MM.1S (cell line): ENCODE measurements around the gene GULP1.

ENCODE experiments used
- DNase-seq: peaks from one replicate; pipeline ENCODE4 v3.0.0-alpha.2; 2015
- H2AFZ ChIP-seq: fragments of 300-600 bp; sonication (generic); 2 replicates; pipeline ENCODE4 v1.6.0; 2016; ENCODE audit warnings: antibody characterized with exemption, low read length
- H3F3A ChIP-seq: fragments of 300-600 bp; sonication (generic); 2 replicates; pipeline ENCODE4 v1.6.1; 2016; ENCODE audit warnings: mild to moderate bottlenecking, antibody characterized with exemption, low read length, moderate library complexity, mixed read lengths; ENCODE audit not compliant: insufficient read depth
- H3K27ac ChIP-seq: fragments of 300-600 bp; sonication (generic); 2 replicates; pipeline ENCODE4 v1.5.1; 2016; ENCODE audit warnings: mild to moderate bottlenecking, low read length
- H3K27me3 ChIP-seq: fragments of 300-600 bp; sonication (generic); replicated peaks from 2 replicates; pipeline ENCODE4 v1.6.0; 2016; ENCODE audit warnings: low read length; ENCODE audit not compliant: insufficient read depth
- H3K36me3 ChIP-seq: fragments of 300-600 bp; sonication (generic); replicated peaks from 2 replicates; pipeline ENCODE4 v1.6.1; 2016; ENCODE audit warnings: mild to moderate bottlenecking, low read length, mixed read lengths; ENCODE audit not compliant: insufficient read depth
- H3K4me1 ChIP-seq: fragments of 300-600 bp; sonication (generic); 2 replicates; pipeline ENCODE4 v1.6.1; 2016; ENCODE audit warnings: low read length, mixed read lengths
- H3K4me2 ChIP-seq: fragments of 300-600 bp; sonication (generic); 2 replicates; pipeline ENCODE4 v1.6.0; 2016; ENCODE audit warnings: low read depth, low read length
- H3K4me3 ChIP-seq: fragments of 300-600 bp; sonication (generic); 2 replicates; pipeline ENCODE4 v1.5.1; 2016; ENCODE audit warnings: low read length, mixed read lengths
- H3K79me2 ChIP-seq: fragments of 300-600 bp; sonication (generic); 2 replicates; pipeline ENCODE4 v1.6.1; 2016; ENCODE audit warnings: mixed run types, low read length, mixed read lengths
- H3K9ac ChIP-seq: fragments of 300-600 bp; sonication (generic); 2 replicates; pipeline ENCODE4 v1.6.1; 2016; ENCODE audit warnings: low read length, mixed read lengths
- H3K9me2 ChIP-seq: fragments of 300-600 bp; sonication (generic); replicated peaks from 2 replicates; pipeline ENCODE4 v1.6.1; 2016; ENCODE audit warnings: mild to moderate bottlenecking, low read length, mixed read lengths; ENCODE audit not compliant: insufficient read depth
- H3K9me3 ChIP-seq: fragments of 300-600 bp; sonication (generic); replicated peaks from 2 replicates; pipeline ENCODE4 v1.6.1; 2016; ENCODE audit warnings: mild to moderate bottlenecking, low read length, mixed read lengths; ENCODE audit not compliant: insufficient read depth
- H4K20me1 ChIP-seq: fragments of 300-600 bp; sonication (generic); 2 replicates; pipeline ENCODE4 v1.6.1; 2016; ENCODE audit warnings: mild to moderate bottlenecking, low read length, moderate library complexity, mixed read lengths; ENCODE audit not compliant: insufficient read depth
- EZH2 ChIP-seq: fragments of 300-600 bp; sonication (generic); optimal IDR thresholded peaks from 2 replicates; pipeline ENCODE3; 2017; ENCODE audit warnings: low read depth, mild to moderate bottlenecking, antibody characterized with exemption, low read length, mixed read lengths
- EZH2phosphoT487 ChIP-seq: fragments of 300-600 bp; sonication (generic); IDR thresholded peaks from 2 replicates; pipeline ENCODE4 v1.6.1; 2018; ENCODE audit warnings: antibody characterized with exemption, low read length
- TF ChIP-seq, protein P1 (sequence below): fragments of 300-600 bp; sonication (generic); IDR thresholded peaks from 2 replicates; pipeline ENCODE4 v1.5.1; 2016; ENCODE audit warnings: antibody characterized with exemption, low read length, mixed read lengths

GULP1 gene

DNA sequence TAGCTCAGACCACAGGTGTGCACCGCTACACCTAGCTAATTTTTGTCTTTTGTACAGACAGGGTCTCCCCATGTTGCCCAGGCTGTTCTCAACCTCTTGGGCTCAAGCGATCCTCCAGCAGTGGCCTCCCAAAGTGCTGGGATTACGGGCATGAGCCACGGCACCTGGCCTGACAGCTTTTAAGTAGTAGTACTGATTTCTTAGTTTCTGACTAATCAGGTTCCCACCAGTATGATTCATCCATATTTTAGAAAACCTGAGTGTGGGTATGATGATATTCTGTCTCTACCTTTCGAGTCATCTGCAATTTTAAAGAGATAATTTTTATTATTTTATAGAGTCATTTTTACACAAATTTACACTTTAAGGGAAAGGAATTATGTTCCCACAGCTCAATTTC, 46.4 kb upstream of the GULP1 start:
- Histone ChIP-seq H3K4me2 (no peak overlapping the region), H3K9me3 (no peaks in the 10 kb centered on the region), H3K79me2 (no peaks in the 10 kb centered on the region), H3K27me3 (no peaks in the 10 kb centered on the region), H3K4me3 (no peak overlapping the region), H4K20me1 (no peaks in the 10 kb centered on the region), H3K9me2 (no peaks in the 10 kb centered on the region), H2AFZ (no peak overlapping the region), H3K4me1 (no peaks in the 10 kb centered on the region), H3K9ac (no peak overlapping the region), H3F3A (no peaks in the 10 kb centered on the region), H3K27ac (no peak overlapping the region), H3K36me3 (no peaks in the 10 kb centered on the region)
- no peak for DNase-seq
- TF ChIP-seq EZH2 (no peak), EZH2phosphoT487 (no peak)
- TF ChIP-seq, protein P1, sequence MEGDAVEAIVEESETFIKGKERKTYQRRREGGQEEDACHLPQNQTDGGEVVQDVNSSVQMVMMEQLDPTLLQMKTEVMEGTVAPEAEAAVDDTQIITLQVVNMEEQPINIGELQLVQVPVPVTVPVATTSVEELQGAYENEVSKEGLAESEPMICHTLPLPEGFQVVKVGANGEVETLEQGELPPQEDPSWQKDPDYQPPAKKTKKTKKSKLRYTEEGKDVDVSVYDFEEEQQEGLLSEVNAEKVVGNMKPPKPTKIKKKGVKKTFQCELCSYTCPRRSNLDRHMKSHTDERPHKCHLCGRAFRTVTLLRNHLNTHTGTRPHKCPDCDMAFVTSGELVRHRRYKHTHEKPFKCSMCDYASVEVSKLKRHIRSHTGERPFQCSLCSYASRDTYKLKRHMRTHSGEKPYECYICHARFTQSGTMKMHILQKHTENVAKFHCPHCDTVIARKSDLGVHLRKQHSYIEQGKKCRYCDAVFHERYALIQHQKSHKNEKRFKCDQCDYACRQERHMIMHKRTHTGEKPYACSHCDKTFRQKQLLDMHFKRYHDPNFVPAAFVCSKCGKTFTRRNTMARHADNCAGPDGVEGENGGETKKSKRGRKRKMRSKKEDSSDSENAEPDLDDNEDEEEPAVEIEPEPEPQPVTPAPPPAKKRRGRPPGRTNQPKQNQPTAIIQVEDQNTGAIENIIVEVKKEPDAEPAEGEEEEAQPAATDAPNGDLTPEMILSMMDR = no peak

DNA sequence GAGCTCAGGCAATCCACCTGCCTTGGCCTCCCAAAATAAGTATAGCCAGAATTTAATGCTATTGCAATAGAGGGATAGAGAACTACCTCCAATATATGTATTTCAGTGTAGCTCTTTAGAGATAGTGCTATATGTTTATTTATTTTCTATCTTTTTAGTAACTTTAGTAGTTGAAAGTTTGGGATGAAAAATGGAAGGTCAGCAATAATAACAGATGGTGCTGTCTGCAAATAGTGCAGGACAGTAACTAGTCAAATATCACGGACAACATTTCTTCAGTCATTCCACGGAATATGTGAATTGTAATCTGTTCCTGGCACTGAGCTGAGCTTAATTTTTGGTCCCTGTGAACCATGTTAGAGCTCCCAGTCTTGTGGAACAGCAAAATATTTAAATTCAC, 43.2 kb upstream of the GULP1 start:
- no peak overlapping the region for H2AFZ ChIP-seq
- H3K9me3 ChIP-seq = no peaks in the 10 kb centered on the region
- H3K9me2 ChIP-seq = no peaks in the 10 kb centered on the region
- no peaks in the 10 kb centered on the region for H3K4me1 ChIP-seq
- no peaks in the 10 kb centered on the region for H4K20me1 ChIP-seq
- no peak overlapping the region for H3K27ac ChIP-seq
- no peaks in the 10 kb centered on the region for H3K79me2 ChIP-seq
- TF ChIP-seq, protein P1 = no peak
- TF ChIP-seq EZH2phosphoT487 (no peak), EZH2 (no peak)
- H3F3A ChIP-seq = no peaks in the 10 kb centered on the region
- no peak for DNase-seq
- no peaks in the 10 kb centered on the region for H3K27me3 ChIP-seq
- H3K4me3 ChIP-seq = no peak overlapping the region
- H3K9ac ChIP-seq = no peak overlapping the region
- H3K36me3 ChIP-seq = no peaks in the 10 kb centered on the region
- H3K4me2 ChIP-seq = no peak overlapping the region

DNA sequence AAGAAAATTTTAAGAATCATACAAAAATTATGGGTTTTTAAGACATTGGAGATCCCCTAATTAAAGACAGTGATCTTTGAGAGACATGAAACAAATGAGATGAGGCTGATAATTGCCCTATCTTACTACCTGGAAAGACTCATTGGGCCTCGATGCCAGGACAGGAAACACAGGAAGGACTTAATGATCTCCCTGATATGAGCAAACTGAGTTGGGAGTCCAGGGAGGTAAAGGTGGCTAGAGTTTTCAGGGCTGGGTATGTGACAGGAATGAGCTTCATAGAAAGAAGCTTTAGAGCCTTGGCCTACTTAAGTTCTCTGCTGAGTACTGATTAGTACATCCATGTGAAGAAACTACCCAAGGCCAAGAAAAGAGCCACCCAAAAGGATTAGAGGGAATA, 40.6 kb upstream of the GULP1 start:
- H3K4me1 ChIP-seq = no peaks in the 10 kb centered on the region
- H3K9me3 ChIP-seq = no peaks in the 10 kb centered on the region
- no peak overlapping the region for H3K4me3 ChIP-seq
- no peaks in the 10 kb centered on the region for H3K79me2 ChIP-seq
- no peaks in the 10 kb centered on the region for H4K20me1 ChIP-seq
- no peak overlapping the region for H3K4me2 ChIP-seq
- H2AFZ ChIP-seq = no peak overlapping the region
- no peak overlapping the region for H3K27ac ChIP-seq
- no peak overlapping the region for H3K9ac ChIP-seq
- TF ChIP-seq EZH2phosphoT487 (no peak), EZH2 (no peak)
- TF ChIP-seq, protein P1 = no peak
- no peaks in the 10 kb centered on the region for H3F3A ChIP-seq
- H3K27me3 ChIP-seq = no peaks in the 10 kb centered on the region
- DNase-seq = no peak
- H3K36me3 ChIP-seq = no peaks in the 10 kb centered on the region
- no peaks in the 10 kb centered on the region for H3K9me2 ChIP-seq
